GM06990 (cell line): ENCODE results near the gene ADM2.

Experiments
- DNase-seq: peaks from one replicate; pipeline ENCODE4 v3.0.0-alpha.2; 2011; ENCODE audit not compliant: insufficient read length; ENCODE audit errors: extremely low read depth
- H3K27me3 ChIP-seq: replicated peaks from 2 replicates; pipeline ENCODE4 v1.6.0; 2011; ENCODE audit warnings: low read length; ENCODE audit not compliant: control insufficient read depth, insufficient read depth
- H3K36me3 ChIP-seq: 2 replicates; pipeline ENCODE4 v1.5.1; 2011; ENCODE audit warnings: low read length; ENCODE audit not compliant: control insufficient read depth, insufficient read depth
- H3K4me3 ChIP-seq: replicated peaks from 2 replicates; pipeline ENCODE4 v1.5.1; 2011; ENCODE audit warnings: low read depth, mild to moderate bottlenecking, control low read depth, low read length
- CTCF ChIP-seq: IDR thresholded peaks from 2 replicates; pipeline ENCODE4 v1.5.1; 2011; ENCODE audit warnings: low read length, control low read depth, mild to moderate bottlenecking, inconsistent platforms; ENCODE audit not compliant: insufficient read depth, poor library complexity, severe bottlenecking

Gene ADM2

GRCh38 chr22:50436015-50436830, 45.1 kb upstream of the ADM2 start:
- Histone ChIP-seq H3K4me3 (no peak overlapping the region), H3K27me3 (no peaks in the 10 kb centered on the region), H3K36me3 (peaks cover 54% of the 10 kb centered on the region)
- DNase-seq = peak; percentile 8
- no peak for TF ChIP-seq CTCF

- TF ChIP-seq CTCF = no peak
- Histone ChIP-seq H3K4me3 (no peak overlapping the region), H3K27me3 (no peaks in the 10 kb centered on the region), H3K36me3 (peaks cover 54% of the 10 kb centered on the region)
- peak; percentile 10 for DNase-seq
Measured at GRCh38 chr22:50436841-50437341, 44.5 kb upstream of the ADM2 start.

GRCh38 chr22:50437511-50438304, 43.6 kb upstream of the ADM2 start:
- Histone ChIP-seq H3K4me3 (no peak overlapping the region), H3K36me3 (peaks cover 51% of the 10 kb centered on the region), H3K27me3 (no peaks in the 10 kb centered on the region)
- TF ChIP-seq CTCF = no peak
- DNase-seq = peak; percentile 13

GRCh38 chr22:50438305-50439275, 42.8 kb upstream of the ADM2 start:
- peak; percentile 9 for DNase-seq
- no peaks in the 10 kb centered on the region for H3K27me3 ChIP-seq
- no peak for TF ChIP-seq CTCF
- peaks cover 49% of the 10 kb centered on the region for H3K36me3 ChIP-seq
- no peak overlapping the region for H3K4me3 ChIP-seq

GRCh38 chr22:50439314-50439870, 42.0 kb upstream of the ADM2 start:
- peak; percentile 6 for DNase-seq
- peaks cover 52% of the 10 kb centered on the region for H3K36me3 ChIP-seq
- H3K27me3 ChIP-seq = no peaks in the 10 kb centered on the region
- no peak for TF ChIP-seq CTCF
- H3K4me3 ChIP-seq = no peak overlapping the region
